T-helper 2 cell treated with Interferon-gamma antibody and Interleukin-4, amounts not matched to agents 5 μg/mL and 100 μg/mL, for 36 hours (primary cell): ENCODE data around the gene FMO1.

ENCODE experiments used
- DNase-seq: peaks from one replicate; pipeline ENCODE4 v3.0.0; 2021; ENCODE audit warnings: low spot score
- H3K27ac Mint-ChIP-seq: one replicate; pipeline ENCODE4 v1.8.0; 2021; ENCODE audit warnings: mild to moderate bottlenecking, mixed read lengths
- H3K27me3 Mint-ChIP-seq: one replicate; pipeline ENCODE4 v1.8.0; 2021; ENCODE audit warnings: low read depth, mixed read lengths
- H3K36me3 Mint-ChIP-seq: one replicate; pipeline ENCODE4 v1.8.0; 2021; ENCODE audit warnings: low read depth, mixed read lengths
- H3K4me1 Mint-ChIP-seq: one replicate; pipeline ENCODE4 v1.8.0; 2021; ENCODE audit warnings: low read depth, mixed read lengths
- H3K4me3 Mint-ChIP-seq: one replicate; pipeline ENCODE4 v1.8.0; 2022; ENCODE audit warnings: mild to moderate bottlenecking, moderate library complexity, mixed read lengths
- H3K9me3 Mint-ChIP-seq: one replicate; pipeline ENCODE4 v1.8.0; 2021; ENCODE audit warnings: mixed read lengths

Gene FMO1

GRCh38 chr1:171313835-171314320 is 65.6 kb downstream of the FMO1 start, which contains the start of gene FMO4:
Gene FMO4, plus strand, starts transcription at chr1:171314183. Its CDS starts 5,643 bp downstream, at chr1:171319826.
- Mint-ChIP-seq H3K27ac (peak within 1 kb of the TSS; percentile 83), H3K4me3 (peak within 1 kb of the TSS; percentile 86), H3K27me3 (no peaks in the 10 kb centered on the region), H3K9me3 (no peaks in the 10 kb centered on the region), H3K4me1 (peaks cover 14% of the 10 kb centered on the region), H3K36me3 (no peaks in the 10 kb centered on the region)
- peak; percentile 82 for DNase-seq

- DNase-seq: no peak
- H3K4me3 Mint-ChIP-seq: no peak overlapping the region
- no peak overlapping the region for H3K27ac Mint-ChIP-seq
- no peaks in the 10 kb centered on the region for H3K4me1 Mint-ChIP-seq
- H3K36me3 Mint-ChIP-seq: no peaks in the 10 kb centered on the region
- H3K9me3 Mint-ChIP-seq: no peaks in the 10 kb centered on the region
- H3K27me3 Mint-ChIP-seq: no peaks in the 10 kb centered on the region
Observed at GRCh38 chr1:171329251-171329650, 81.0 kb downstream of the FMO1 start.

- no peak for DNase-seq
- Mint-ChIP-seq H3K27ac (no peak overlapping the region), H3K36me3 (no peaks in the 10 kb centered on the region), H3K9me3 (no peaks in the 10 kb centered on the region), H3K4me3 (no peak overlapping the region), H3K4me1 (no peaks in the 10 kb centered on the region), H3K27me3 (no peaks in the 10 kb centered on the region)
Observed at GRCh38 chr1:171334024-171334640, 85.8 kb downstream of the FMO1 start.
